Measurements from ENCODE around the gene LEMD3.

LEMD3 gene

DNA sequence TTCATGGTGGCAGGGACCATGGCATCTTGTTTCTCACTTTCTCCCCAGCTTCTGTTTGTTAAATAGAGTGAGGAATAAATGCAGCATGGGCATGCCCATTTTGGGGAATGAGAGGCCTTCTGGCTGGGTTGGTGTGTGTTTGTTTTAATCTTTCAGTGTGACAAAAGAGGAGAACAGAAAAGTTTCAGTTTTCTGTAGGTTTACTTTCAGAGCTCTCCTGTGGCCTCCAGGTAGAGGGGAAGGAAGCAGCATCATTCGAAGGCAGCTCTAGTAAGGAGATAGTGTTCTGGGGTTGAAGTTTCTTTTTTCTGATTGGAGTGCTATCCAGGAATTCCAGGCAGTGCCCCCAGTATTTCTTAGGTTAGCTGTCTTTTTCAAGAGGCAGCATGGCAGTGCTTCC lies 124.4 kb downstream of the LEMD3 start:
- no peak overlapping the region for H2AFZ ChIP-seq (ENCODE audit: low read depth, low read length)
- H3K4me2 ChIP-seq (ENCODE audit: insufficient read depth, low read length) = no peak overlapping the region
- no peak overlapping the region for H3K27ac ChIP-seq (ENCODE audit: low read length)
- H3K4me1 ChIP-seq (ENCODE audit: insufficient read depth, low read length) = no peaks in the 10 kb centered on the region
- no peaks in the 10 kb centered on the region for H3K9me3 ChIP-seq (ENCODE audit: insufficient read depth, low read length, severe bottlenecking)
- TF ChIP-seq, protein P1, sequence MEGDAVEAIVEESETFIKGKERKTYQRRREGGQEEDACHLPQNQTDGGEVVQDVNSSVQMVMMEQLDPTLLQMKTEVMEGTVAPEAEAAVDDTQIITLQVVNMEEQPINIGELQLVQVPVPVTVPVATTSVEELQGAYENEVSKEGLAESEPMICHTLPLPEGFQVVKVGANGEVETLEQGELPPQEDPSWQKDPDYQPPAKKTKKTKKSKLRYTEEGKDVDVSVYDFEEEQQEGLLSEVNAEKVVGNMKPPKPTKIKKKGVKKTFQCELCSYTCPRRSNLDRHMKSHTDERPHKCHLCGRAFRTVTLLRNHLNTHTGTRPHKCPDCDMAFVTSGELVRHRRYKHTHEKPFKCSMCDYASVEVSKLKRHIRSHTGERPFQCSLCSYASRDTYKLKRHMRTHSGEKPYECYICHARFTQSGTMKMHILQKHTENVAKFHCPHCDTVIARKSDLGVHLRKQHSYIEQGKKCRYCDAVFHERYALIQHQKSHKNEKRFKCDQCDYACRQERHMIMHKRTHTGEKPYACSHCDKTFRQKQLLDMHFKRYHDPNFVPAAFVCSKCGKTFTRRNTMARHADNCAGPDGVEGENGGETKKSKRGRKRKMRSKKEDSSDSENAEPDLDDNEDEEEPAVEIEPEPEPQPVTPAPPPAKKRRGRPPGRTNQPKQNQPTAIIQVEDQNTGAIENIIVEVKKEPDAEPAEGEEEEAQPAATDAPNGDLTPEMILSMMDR (IDR thresholded peaks at IDR 0.05; ENCODE audit: borderline replicate concordance, extremely low read depth, low read length, poor library complexity, severe bottlenecking) = no peak
- no peak for TF ChIP-seq EZH2 (IDR thresholded peaks at IDR 0.05; ENCODE audit: borderline replicate concordance, low read depth, low read length, severe bottlenecking)
- H3K36me3 ChIP-seq (ENCODE audit: insufficient read depth, low read length) = no peaks in the 10 kb centered on the region
- no peak overlapping the region for H3K4me3 ChIP-seq (ENCODE audit: low read depth in 1 of 2, low read length in 2 of 2)
- peaks cover 22% of the 10 kb centered on the region; the same call in 1 of the 2 replicates for H3K79me2 ChIP-seq (ENCODE audit: insufficient read depth, low read length)
- DNase-seq (no peak), ATAC-seq (ENCODE audit: insufficient read depth, low read depth) (no peak)
- no peak overlapping the region for H3K9ac ChIP-seq (ENCODE audit: low read depth, low read length)
- peaks cover 2% of the 10 kb centered on the region; the same call in 1 of the 2 replicates for H4K20me1 ChIP-seq (ENCODE audit: insufficient read depth, low read length)
- no peaks in the 10 kb centered on the region for H3K27me3 ChIP-seq (ENCODE audit: insufficient read depth, low read length, poor library complexity)

GRCh38 chr12:65294641-65295262 lies 125.4 kb downstream of the LEMD3 start:
- H4K20me1 ChIP-seq (ENCODE audit: insufficient read depth, low read length) = peaks cover 5% of the 10 kb centered on the region; the same call in 1 of the 2 replicates

DNA sequence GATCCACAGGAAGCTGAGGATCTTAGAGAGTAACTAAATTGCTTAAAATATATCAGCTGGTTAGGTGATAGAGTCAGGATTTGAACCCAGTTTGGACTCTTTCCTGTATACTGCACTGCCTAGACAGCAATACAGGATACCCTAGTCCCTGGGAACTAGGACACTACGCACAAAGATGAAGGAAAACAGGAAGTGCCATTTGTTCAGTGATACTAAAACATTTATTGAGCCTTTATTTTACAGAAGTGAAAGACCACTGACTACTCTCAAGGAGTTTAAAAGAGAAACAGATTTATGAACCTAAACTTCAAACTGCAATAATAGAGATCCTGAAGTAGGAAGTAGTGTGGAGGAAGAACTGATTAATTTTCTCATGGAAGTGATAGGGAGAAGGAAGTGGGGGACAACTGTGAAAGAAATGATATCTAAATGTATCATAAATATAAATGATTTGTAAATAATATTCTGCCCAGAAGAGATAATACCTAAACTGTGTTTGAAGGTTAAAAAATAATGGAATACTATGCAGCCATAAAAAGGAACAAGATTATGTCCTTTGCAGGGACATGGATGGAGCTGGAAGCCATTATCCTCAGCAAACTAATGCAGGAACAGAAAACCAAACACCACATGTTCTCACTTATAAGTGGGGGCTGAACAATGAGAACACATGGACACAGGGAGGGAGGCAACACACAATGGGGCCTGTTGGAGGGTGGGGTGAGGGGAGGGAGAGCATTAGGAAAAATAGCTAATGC lies 127.3 kb downstream of the LEMD3 start:
- Histone ChIP-seq H3K4me3 (ENCODE audit: low read depth in 1 of 2, low read length in 2 of 2) (no peak overlapping the region), H3K79me2 (ENCODE audit: insufficient read depth, low read length) (peaks cover 10% of the 10 kb centered on the region; the same call in 1 of the 2 replicates)

More at GRCh38 chr12:65294641-65295262, 125.4 kb downstream of the LEMD3 start:
- Histone ChIP-seq H2AFZ (ENCODE audit: low read depth, low read length) (no peak overlapping the region), H3K9ac (ENCODE audit: low read depth, low read length) (no peak overlapping the region), H3K27me3 (ENCODE audit: insufficient read depth, low read length, poor library complexity) (no peaks in the 10 kb centered on the region), H3K36me3 (ENCODE audit: insufficient read depth, low read length) (no peaks in the 10 kb centered on the region), H3K4me2 (ENCODE audit: insufficient read depth, low read length) (no peak overlapping the region), H3K79me2 (ENCODE audit: insufficient read depth, low read length) (peaks cover 17% of the 10 kb centered on the region; the same call in 1 of the 2 replicates), H3K27ac (ENCODE audit: low read length) (no peak overlapping the region), H3K9me3 (ENCODE audit: insufficient read depth, low read length, severe bottlenecking) (no peaks in the 10 kb centered on the region), H3K4me1 (ENCODE audit: insufficient read depth, low read length) (no peaks in the 10 kb centered on the region), H3K4me3 (ENCODE audit: low read depth in 1 of 2, low read length in 2 of 2) (no peak overlapping the region)
- ATAC-seq (ENCODE audit: insufficient read depth, low read depth) = no peak
- TF ChIP-seq EZH2 (IDR thresholded peaks at IDR 0.05; ENCODE audit: borderline replicate concordance, low read depth, low read length, severe bottlenecking) = no peak
- TF ChIP-seq, protein P1 (IDR thresholded peaks at IDR 0.05; ENCODE audit: borderline replicate concordance, extremely low read depth, low read length, poor library complexity, severe bottlenecking) = no peak
- no peak for DNase-seq

More for the DNA sequence above, 127.3 kb downstream of the LEMD3 start:
- Histone ChIP-seq H3K9ac (ENCODE audit: low read depth, low read length) (no peak overlapping the region), H3K27ac (ENCODE audit: low read length) (no peak overlapping the region), H3K4me2 (ENCODE audit: insufficient read depth, low read length) (no peak overlapping the region), H3K27me3 (ENCODE audit: insufficient read depth, low read length, poor library complexity) (no peaks in the 10 kb centered on the region), H3K36me3 (ENCODE audit: insufficient read depth, low read length) (no peaks in the 10 kb centered on the region), H4K20me1 (ENCODE audit: insufficient read depth, low read length) (peaks cover 8% of the 10 kb centered on the region; the same call in 1 of the 2 replicates), H3K4me1 (ENCODE audit: insufficient read depth, low read length) (no peaks in the 10 kb centered on the region), H3K9me3 (ENCODE audit: insufficient read depth, low read length, severe bottlenecking) (no peaks in the 10 kb centered on the region), H2AFZ (ENCODE audit: low read depth, low read length) (no peak overlapping the region)
- no peak for DNase-seq
- ATAC-seq (ENCODE audit: insufficient read depth, low read depth) = no peak
- TF ChIP-seq, protein P1 (IDR thresholded peaks at IDR 0.05; ENCODE audit: borderline replicate concordance, extremely low read depth, low read length, poor library complexity, severe bottlenecking) = no peak
- TF ChIP-seq EZH2 (IDR thresholded peaks at IDR 0.05; ENCODE audit: borderline replicate concordance, low read depth, low read length, severe bottlenecking) = no peak

Data from DND-41 (cell line).